Mesothelial cell of epicardium (in vitro differentiated cells): ENCODE results near the gene CSTPP1. TPM values are rescaled to one million over a fixed set of nuclear protein-coding genes. Genes with fewer than 3 reads are reported as not detected.

Source experiments
- DNase-seq, 2 experiments: peaks; one replicate each; pipeline ENCODE4 v3.0.0; 2021; ENCODE audit warnings: low spot score in 2 of 2; ENCODE audit not compliant: unreplicated experiment in 2 of 2
- H3K27ac Mint-ChIP-seq: 2 replicates; pipeline ENCODE4 v1.8.0; 2021; ENCODE audit warnings: mixed read lengths
- H3K27me3 Mint-ChIP-seq: 2 replicates; pipeline ENCODE4 v1.8.0; 2021; ENCODE audit warnings: low read depth, mixed read lengths
- H3K36me3 Mint-ChIP-seq: 2 replicates; pipeline ENCODE4 v1.8.0; 2021; ENCODE audit warnings: mixed read lengths
- H3K4me1 Mint-ChIP-seq: 2 replicates; pipeline ENCODE4 v1.8.0; 2021; ENCODE audit warnings: mixed read lengths
- H3K4me3 Mint-ChIP-seq: 2 replicates; pipeline ENCODE4 v1.8.0; 2021; ENCODE audit warnings: mild to moderate bottlenecking, moderate library complexity, mixed read lengths
- H3K9me3 Mint-ChIP-seq: 2 replicates; pipeline ENCODE4 v1.8.0; 2021; ENCODE audit warnings: mixed read lengths
- total RNA-seq: library from RNA; stranded (reverse); gene quantifications from 3 replicates; pipeline ENCODE4 v1.2.1, GENCODE V29; 2021
- TF ChIP-seq, protein P1 (sequence below): fragments of 200-600 bp; sonication (generic); IDR thresholded peaks from one replicate; pipeline ENCODE4 v1.5.0; 2021; ENCODE audit warnings: antibody characterized with exemption; ENCODE audit not compliant: unreplicated experiment

CSTPP1 gene, protein sequence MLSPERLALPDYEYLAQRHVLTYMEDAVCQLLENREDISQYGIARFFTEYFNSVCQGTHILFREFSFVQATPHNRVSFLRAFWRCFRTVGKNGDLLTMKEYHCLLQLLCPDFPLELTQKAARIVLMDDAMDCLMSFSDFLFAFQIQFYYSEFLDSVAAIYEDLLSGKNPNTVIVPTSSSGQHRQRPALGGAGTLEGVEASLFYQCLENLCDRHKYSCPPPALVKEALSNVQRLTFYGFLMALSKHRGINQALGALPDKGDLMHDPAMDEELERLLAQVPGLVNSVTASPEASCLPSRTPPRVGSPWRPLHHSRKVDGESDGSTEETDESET
- total RNA-seq = 42.9 to 44.7 TPM (median 44.0 TPM) in 3 replicates

DNA sequence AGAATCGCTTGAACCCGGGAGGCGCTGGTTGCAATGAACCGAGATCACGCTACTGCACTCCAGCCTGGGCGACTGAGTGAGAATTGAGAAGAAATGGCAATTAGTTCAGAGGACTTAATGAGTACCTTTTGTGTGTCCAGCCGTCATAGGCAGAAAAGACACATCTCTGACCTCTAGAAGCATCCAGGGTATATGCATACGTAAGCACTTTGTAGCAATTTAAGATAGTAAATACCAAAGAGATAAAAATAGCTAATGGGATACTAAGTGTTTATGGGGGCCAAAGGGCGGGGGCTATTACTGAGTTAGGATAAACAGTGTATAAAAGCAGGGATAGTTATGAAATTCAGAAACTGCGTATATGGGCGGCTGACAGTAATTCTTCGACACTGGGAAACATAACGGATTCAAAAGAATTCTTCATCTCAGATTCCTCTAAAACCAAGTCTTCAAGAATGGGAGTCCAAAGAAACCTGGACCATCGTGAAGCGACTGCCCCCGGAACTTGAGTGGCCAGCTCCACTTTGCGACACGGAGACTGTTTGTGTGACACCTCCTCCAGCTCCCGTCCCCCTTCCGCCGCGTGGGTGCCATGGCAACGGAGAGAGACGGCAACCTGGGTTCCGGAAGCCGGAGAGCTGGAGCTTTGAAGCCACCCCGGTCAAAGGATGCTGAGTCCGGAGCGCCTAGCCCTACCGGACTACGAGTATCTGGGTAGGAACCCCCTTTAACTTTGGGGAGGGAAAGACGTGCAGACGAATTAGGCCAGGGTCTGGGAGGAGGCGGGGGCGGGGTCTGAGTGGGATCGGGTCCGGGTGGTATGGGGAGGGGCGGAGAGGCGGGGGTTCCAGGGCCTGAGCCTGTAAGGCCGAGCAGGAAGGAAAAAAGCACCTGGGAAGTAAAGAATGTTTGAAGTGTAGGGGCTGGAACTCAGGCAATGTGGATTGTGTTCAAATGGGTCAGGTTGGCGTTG lies at the start of gene CSTPP1:
Gene CSTPP1, plus strand, starts transcription at position 624 of the 973 bp plus-strand sequence. Its CDS starts 45 bp downstream, at position 669.
- peak within 1 kb of the TSS; percentile 97 for H3K27ac Mint-ChIP-seq
- peak within 1 kb of the TSS; percentile 97 for H3K4me3 Mint-ChIP-seq
- H3K36me3 Mint-ChIP-seq = peaks cover 7% of the 10 kb centered on the region
- H3K4me1 Mint-ChIP-seq = peaks cover 13% of the 10 kb centered on the region
- DNase-seq = peak; percentile 90 to 95
- no peaks in the 10 kb centered on the region for H3K9me3 Mint-ChIP-seq
- TF ChIP-seq, protein P1, sequence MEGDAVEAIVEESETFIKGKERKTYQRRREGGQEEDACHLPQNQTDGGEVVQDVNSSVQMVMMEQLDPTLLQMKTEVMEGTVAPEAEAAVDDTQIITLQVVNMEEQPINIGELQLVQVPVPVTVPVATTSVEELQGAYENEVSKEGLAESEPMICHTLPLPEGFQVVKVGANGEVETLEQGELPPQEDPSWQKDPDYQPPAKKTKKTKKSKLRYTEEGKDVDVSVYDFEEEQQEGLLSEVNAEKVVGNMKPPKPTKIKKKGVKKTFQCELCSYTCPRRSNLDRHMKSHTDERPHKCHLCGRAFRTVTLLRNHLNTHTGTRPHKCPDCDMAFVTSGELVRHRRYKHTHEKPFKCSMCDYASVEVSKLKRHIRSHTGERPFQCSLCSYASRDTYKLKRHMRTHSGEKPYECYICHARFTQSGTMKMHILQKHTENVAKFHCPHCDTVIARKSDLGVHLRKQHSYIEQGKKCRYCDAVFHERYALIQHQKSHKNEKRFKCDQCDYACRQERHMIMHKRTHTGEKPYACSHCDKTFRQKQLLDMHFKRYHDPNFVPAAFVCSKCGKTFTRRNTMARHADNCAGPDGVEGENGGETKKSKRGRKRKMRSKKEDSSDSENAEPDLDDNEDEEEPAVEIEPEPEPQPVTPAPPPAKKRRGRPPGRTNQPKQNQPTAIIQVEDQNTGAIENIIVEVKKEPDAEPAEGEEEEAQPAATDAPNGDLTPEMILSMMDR = no peak
- peaks cover 1% of the 10 kb centered on the region for H3K27me3 Mint-ChIP-seq

DNA sequence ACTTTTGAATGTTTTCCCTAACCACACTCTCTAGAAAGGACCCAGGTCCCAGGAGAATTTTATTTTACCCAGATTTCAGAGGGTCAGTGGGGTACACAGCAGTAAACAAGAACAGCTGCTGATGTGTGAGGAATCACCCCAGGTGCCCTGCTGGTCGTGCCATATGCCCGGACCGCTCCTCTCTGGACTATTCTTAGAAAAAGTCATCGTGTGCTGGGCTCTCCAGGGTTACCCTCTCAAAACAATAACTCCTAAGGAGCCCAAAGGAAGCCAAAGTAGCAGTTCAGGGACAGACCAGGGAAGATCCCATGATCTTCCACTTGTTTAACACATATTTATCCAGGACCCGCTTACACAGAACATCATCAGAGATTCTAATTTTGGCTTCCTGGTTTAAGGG lies 47.9 kb upstream of the CSTPP1 start:
- Mint-ChIP-seq H3K4me3 (no peak overlapping the region), H3K27ac (no peak overlapping the region), H3K4me1 (no peaks in the 10 kb centered on the region), H3K9me3 (no peaks in the 10 kb centered on the region), H3K27me3 (no peaks in the 10 kb centered on the region), H3K36me3 (peaks cover 28% of the 10 kb centered on the region)
- TF ChIP-seq, protein P1 = no peak
- no peak for DNase-seq

DNA sequence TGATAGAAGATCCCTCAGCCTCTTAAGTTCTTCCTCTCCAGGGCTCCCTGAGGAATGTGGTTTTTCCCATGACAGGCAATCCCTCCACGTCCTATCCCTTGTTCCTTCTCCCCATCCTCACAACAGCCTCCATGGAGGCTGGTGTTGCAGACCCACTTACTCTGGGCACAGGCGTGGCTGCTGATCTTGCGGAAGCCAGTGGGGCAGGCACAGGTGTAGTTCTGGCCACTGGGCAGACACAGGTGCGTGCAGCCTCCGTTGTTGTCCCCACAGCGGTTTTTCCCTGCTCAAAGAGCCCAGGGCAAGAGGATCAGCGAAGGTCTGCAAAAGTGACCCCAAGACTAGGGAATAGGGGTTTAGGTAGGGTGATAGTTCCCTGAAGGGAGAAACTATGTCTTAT lies 47.3 kb upstream of the CSTPP1 start:
- no peak for DNase-seq
- TF ChIP-seq, protein P1 = no peak
- Mint-ChIP-seq H3K36me3 (peaks cover 23% of the 10 kb centered on the region), H3K27me3 (no peaks in the 10 kb centered on the region), H3K4me1 (no peaks in the 10 kb centered on the region), H3K9me3 (no peaks in the 10 kb centered on the region), H3K27ac (no peak overlapping the region), H3K4me3 (no peak overlapping the region)

DNA sequence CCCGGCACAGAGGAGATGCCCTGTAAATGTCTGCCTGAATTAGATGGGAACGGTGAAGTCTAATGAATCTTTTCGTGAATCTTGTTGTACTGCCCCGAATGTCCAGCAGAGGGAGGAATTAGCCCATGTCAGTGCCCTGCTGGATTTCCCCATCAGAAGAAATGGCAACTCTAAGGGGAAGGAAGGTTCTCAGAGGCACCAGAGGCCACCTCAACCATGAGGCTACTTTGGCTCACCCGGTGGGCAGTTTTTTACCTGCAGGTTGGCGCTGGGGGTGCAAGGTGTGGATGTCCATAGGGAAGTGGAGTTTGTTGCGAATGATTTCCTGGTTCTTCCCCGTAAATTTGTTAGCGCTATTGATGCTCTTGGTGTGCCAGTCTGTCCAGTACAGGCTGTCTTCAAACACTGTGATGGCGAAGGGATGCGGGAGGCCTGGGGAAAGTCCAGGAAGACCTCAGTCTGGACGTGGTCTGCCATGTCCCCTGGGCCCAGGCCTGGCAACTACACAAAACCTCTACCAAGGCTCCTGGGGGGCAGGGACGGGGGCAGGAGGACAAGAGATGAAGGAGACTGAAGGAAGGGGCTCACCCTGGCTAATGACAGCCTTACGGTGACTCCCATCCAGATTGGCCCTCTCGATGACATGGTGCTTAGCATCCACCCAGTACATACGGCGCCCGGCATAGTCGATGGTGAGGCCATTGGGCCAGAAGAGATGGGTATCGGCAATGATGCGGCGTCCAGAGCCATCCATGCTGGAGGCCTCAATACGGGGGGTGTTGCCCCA lies 46.7 kb upstream of the CSTPP1 start:
- DNase-seq = peak in 1 of 2 experiments; percentile 78
- no peak overlapping the region for H3K27ac Mint-ChIP-seq

DNA sequence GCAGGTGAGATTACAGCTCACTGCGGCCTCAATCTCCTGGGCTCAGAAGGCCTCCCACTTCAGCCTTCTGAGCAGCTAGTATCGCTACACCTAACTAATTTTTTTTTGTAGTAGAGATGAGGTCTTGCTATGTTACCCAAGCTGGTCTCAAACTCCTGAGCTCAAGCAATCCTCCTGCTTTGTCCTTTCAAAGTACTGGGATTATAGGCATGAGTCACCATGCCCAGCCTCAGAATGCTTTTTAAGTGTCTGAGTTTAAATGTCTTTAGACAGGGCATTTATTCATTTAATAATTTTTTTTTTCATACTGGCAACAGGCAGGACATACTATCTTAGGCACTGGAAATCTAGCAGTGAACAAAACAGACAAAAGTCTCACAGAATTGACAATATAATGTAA lies 45.9 kb upstream of the CSTPP1 start:
- no peak overlapping the region for H3K4me3 Mint-ChIP-seq
- DNase-seq = no peak
- no peaks in the 10 kb centered on the region for H3K4me1 Mint-ChIP-seq
- H3K27ac Mint-ChIP-seq = no peak overlapping the region
- TF ChIP-seq, protein P1 = no peak
- H3K27me3 Mint-ChIP-seq = no peaks in the 10 kb centered on the region
- H3K9me3 Mint-ChIP-seq = no peaks in the 10 kb centered on the region
- peaks cover 22% of the 10 kb centered on the region for H3K36me3 Mint-ChIP-seq

More for the DNA sequence above, 46.7 kb upstream of the CSTPP1 start:
- TF ChIP-seq, protein P1 = peak; percentile 89
- Mint-ChIP-seq H3K27me3 (no peaks in the 10 kb centered on the region), H3K36me3 (peaks cover 22% of the 10 kb centered on the region), H3K9me3 (no peaks in the 10 kb centered on the region), H3K4me3 (no peak overlapping the region), H3K4me1 (no peaks in the 10 kb centered on the region)
